DND-41 (cell line): ENCODE data around the gene PNPT1.

ENCODE experiments used
- ATAC-seq: fragments of 200-7000 bp; cut with Tn5 transposase; 3 replicates; pipeline ENCODE4 v1.9.1; 2021; ENCODE audit warnings: low read depth; ENCODE audit not compliant: insufficient read depth
- DNase-seq: peaks from one replicate; pipeline ENCODE4 v3.0.0-alpha.2; 2020
- H2AFZ ChIP-seq: 2 replicates; pipeline ENCODE4 v1.6.0; 2012; ENCODE audit warnings: low read depth, low read length
- H3K27ac ChIP-seq: 2 replicates; pipeline ENCODE4 v1.5.1; 2012; ENCODE audit warnings: low read length, inconsistent platforms
- H3K27me3 ChIP-seq: fragments of 200-600 bp; sonication (generic); 2 replicates; pipeline ENCODE4 v1.6.0; 2012; ENCODE audit warnings: low read length, mild to moderate bottlenecking, inconsistent platforms; ENCODE audit not compliant: insufficient read depth, poor library complexity
- H3K36me3 ChIP-seq: 2 replicates; pipeline ENCODE4 v1.5.1; 2012; ENCODE audit warnings: low read length, inconsistent platforms; ENCODE audit not compliant: insufficient read depth
- H3K4me1 ChIP-seq: 2 replicates; pipeline ENCODE4 v1.5.1; 2012; ENCODE audit warnings: mild to moderate bottlenecking, low read length; ENCODE audit not compliant: insufficient read depth
- H3K4me2 ChIP-seq: 2 replicates; pipeline ENCODE4 v1.6.0; 2012; ENCODE audit warnings: mild to moderate bottlenecking, moderate library complexity, low read length, inconsistent platforms; ENCODE audit not compliant: insufficient read depth
- H3K4me3 ChIP-seq, 2 experiments: fragments of 200-600 bp in 1 of 2; shearing (Covaris generic) in 1 of 2; 2 replicates each; pipeline ENCODE4 v1.5.1; 2012 to 2016; ENCODE audit warnings: inconsistent platforms in 2 of 2, low read length in 2 of 2, mild to moderate bottlenecking in 2 of 2, low read depth in 1 of 2, moderate library complexity in 1 of 2
- H3K79me2 ChIP-seq: 2 replicates; pipeline ENCODE4 v1.6.0; 2012; ENCODE audit warnings: low read length, inconsistent platforms; ENCODE audit not compliant: insufficient read depth
- H3K9ac ChIP-seq: 2 replicates; pipeline ENCODE4 v1.6.0; 2012; ENCODE audit warnings: low read depth, mild to moderate bottlenecking, inconsistent platforms, low read length, moderate library complexity
- H3K9me3 ChIP-seq: 2 replicates; pipeline ENCODE4 v1.5.1; 2012; ENCODE audit warnings: low read length, moderate library complexity, mild to moderate bottlenecking, inconsistent platforms; ENCODE audit not compliant: insufficient read depth, severe bottlenecking
- H4K20me1 ChIP-seq: 2 replicates; pipeline ENCODE4 v1.6.0; 2012; ENCODE audit warnings: low read length; ENCODE audit not compliant: insufficient read depth
- CTCF ChIP-seq: IDR thresholded peaks from 2 replicates; pipeline ENCODE4 v1.5.1; 2012; ENCODE audit warnings: borderline replicate concordance, low read length, moderate library complexity, mild to moderate bottlenecking; ENCODE audit not compliant: poor library complexity, severe bottlenecking; ENCODE audit errors: extremely low read depth
- EZH2 ChIP-seq: IDR thresholded peaks from 3 replicates; pipeline ENCODE4 v1.6.1; 2012; ENCODE audit warnings: borderline replicate concordance, low read depth, mild to moderate bottlenecking, moderate library complexity, low read length, inconsistent platforms; ENCODE audit not compliant: severe bottlenecking

Gene PNPT1

GRCh38 chr2:55733335-55733734 lies 39.7 kb upstream of the PNPT1 start:
- Histone ChIP-seq H2AFZ (no peak overlapping the region), H3K9me3 (no peaks in the 10 kb centered on the region), H3K9ac (no peak overlapping the region), H3K79me2 (no peaks in the 10 kb centered on the region), H4K20me1 (no peaks in the 10 kb centered on the region), H3K27me3 (no peaks in the 10 kb centered on the region), H3K4me3 (no peak overlapping the region), H3K4me1 (no peaks in the 10 kb centered on the region), H3K27ac (no peak overlapping the region), H3K36me3 (no peaks in the 10 kb centered on the region), H3K4me2 (no peak overlapping the region)
- no peak for DNase-seq
- ATAC-seq, result no peak
- TF ChIP-seq CTCF (no peak), EZH2 (no peak)

GRCh38 chr2:55732854-55733253 lies 39.2 kb upstream of the PNPT1 start:
- Histone ChIP-seq H3K27me3 (no peaks in the 10 kb centered on the region), H3K4me1 (no peaks in the 10 kb centered on the region), H2AFZ (no peak overlapping the region), H3K9ac (no peak overlapping the region), H3K4me2 (no peak overlapping the region), H3K27ac (no peak overlapping the region), H4K20me1 (no peaks in the 10 kb centered on the region), H3K9me3 (no peaks in the 10 kb centered on the region), H3K4me3 (no peak overlapping the region), H3K79me2 (no peaks in the 10 kb centered on the region), H3K36me3 (no peaks in the 10 kb centered on the region)
- no peak for DNase-seq
- TF ChIP-seq CTCF, result no peak
- no peak for TF ChIP-seq EZH2
- ATAC-seq, result no peak

- DNase-seq (no peak), ATAC-seq (no peak)
- H3K4me1 ChIP-seq, result no peaks in the 10 kb centered on the region
- H3K27me3 ChIP-seq, result no peaks in the 10 kb centered on the region
- H3K79me2 ChIP-seq, result no peaks in the 10 kb centered on the region
- H3K9ac ChIP-seq, result no peak overlapping the region
- H3K4me3 ChIP-seq, result no peak overlapping the region
- TF ChIP-seq CTCF, result no peak
- no peak for TF ChIP-seq EZH2
- no peaks in the 10 kb centered on the region for H4K20me1 ChIP-seq
- H3K9me3 ChIP-seq, result no peaks in the 10 kb centered on the region
- H2AFZ ChIP-seq, result no peak overlapping the region
- no peaks in the 10 kb centered on the region for H3K36me3 ChIP-seq
- H3K4me2 ChIP-seq, result no peak overlapping the region
- no peak overlapping the region for H3K27ac ChIP-seq
These were observed 35.6 kb upstream of the PNPT1 start for GRCh38 chr2:55729136-55729685.
